Adrenal gland (tissue), 12 donors: ENCODE data around the gene GPR135. TPM values are rescaled to one million over a fixed set of nuclear protein-coding genes. Genes with fewer than 3 reads are reported as not detected.

Experiments
- DNase-seq, 7 donors: peaks; one replicate each; pipeline ENCODE4 v3.0.0-alpha.2; 2019 to 2020
- H3K27ac ChIP-seq, 5 donors: fragments of 200-600 bp; sonication (generic) in 4 of 5; 1 replicate in 3 of 5; 2 replicates in 2 of 5; pipeline versions ENCODE4 v1.5.1 to v1.8.0; 2016 to 2020; ENCODE audit warnings: mild to moderate bottlenecking in 1 of 5
- H3K27me3 ChIP-seq: fragments of 200-600 bp; 2 replicates; pipeline ENCODE4 v1.8.0; 2021
- H3K36me3 ChIP-seq, 2 donors: fragments of 200-600 bp; replicated peaks in 1 of 2; 1 replicate in 1 of 2; 2 replicates in 1 of 2; pipeline versions ENCODE4 v1.5.1 to v1.8.0; 2018 to 2022
- H3K4me1 ChIP-seq, 2 donors: fragments of 200-600 bp; replicated peaks in 1 of 2; 1 replicate in 1 of 2; 2 replicates in 1 of 2; pipeline versions ENCODE4 v1.5.1 to v1.8.0; 2018 to 2021
- H3K4me3 ChIP-seq, 4 donors: fragments of 200-600 bp; sonication (generic) in 3 of 4; one replicate each; pipeline ENCODE4 v1.5.1; 2016 to 2018
- H3K9me3 ChIP-seq, 3 donors: fragments of 200-600 bp; sonication (generic) in 1 of 3; replicated peaks in 1 of 3; 1 replicate in 2 of 3; 2 replicates in 1 of 3; pipeline versions ENCODE4 v1.5.1 to v1.8.0; 2016 to 2021
- POLR2A ChIP-seq, 2 donors: fragments of 450-650 bp; IDR thresholded peaks; one replicate each; pipeline ENCODE4 v1.6.1; 2017; ENCODE audit warnings: antibody characterized with exemption in 2 of 2, mild to moderate bottlenecking in 2 of 2, moderate library complexity in 1 of 2
- WGBS, 4 donors: extraction: QIAGEN DNeasy Blood & Tissue Kit in 2 of 4; methylation state at CpG; one replicate each; pipeline versions ENCODE4 v1.1.5 to v1.1.7; 2013 to 2017; 5-methylcytosine and 5-hydroxymethylcytosine counted together
- intact Hi-C, 2 donors: fragments of 100-400 bp; cut with DNase I; formaldehyde crosslinking; loops; one replicate each; pipeline versions ENCODE4 v1.14.1 to v1.15.0; 2022 to 2023
- polyA plus RNA-seq, 3 donors: library from polyadenylated mRNA; stranded (reverse); fragments of 200-250 nt in 2 of 3; fragments of 350-450 nt in 1 of 3; fragmentation: Illumina TruSeq in 1 of 3; extraction: RNeasy Lipid Tissue Mini Kit (QIAGEN cat#74804) in 1 of 3; gene quantifications; one replicate each; pipeline ENCODE4 v1.2.3, GENCODE V29; 2013 to 2014
- total RNA-seq, 9 donors: library from RNA; depleted of rRNA in 4 of 9; stranded (reverse); fragments of >200 nt in 4 of 9; fragments of 120-200 nt in 1 of 9; fragmentation: NEBNext Ultra II Directional in 1 of 9; extraction: Animal tissue kit (Norgen Biotek cat#: 25700) in 1 of 9; gene quantifications; one replicate each; pipeline versions ENCODE4 v1.1.0 to v1.2.4, GENCODE V29; 2013 to 2023
- TF ChIP-seq, protein P1 (sequence below), 6 experiments: fragments of 450-650 bp in 4 of 6; fragments of 200-600 bp in 2 of 6; sonication (generic) in 1 of 6; IDR thresholded peaks; 1 replicate in 5 of 6; 2 replicates in 1 of 6; pipeline versions ENCODE4 v1.5.1 to v1.8.0; 2016 to 2021; ENCODE audit warnings: antibody characterized with exemption in 6 of 6, mild to moderate bottlenecking in 2 of 6, moderate library complexity in 1 of 6
- donor health status: healthy with polysubstance abuse.
- donor health status: Bipolar disorder and iron deficiency.
- donor health status: DM: yes; HTN: yes; CAD: no.
- donor health status: DM: no; HTN: no; CAD: no.
- donor health status: DM: no; HTN: no; CAD: no.
- donor health status: DM: yes; HTN: yes; CAD: no.

The GPR135 gene
- total and polyA plus RNA-seq, 12 donors, result 2.3 to 8.6 (median 4.5) TPM

GRCh38 chr14:59510001-59510400 is 44.8 kb upstream of the GPR135 start:
- H3K27ac ChIP-seq, result no peak overlapping the region
- WGBS, 4 donors, result 84 to 91% (median 87%) methylated on average over 2 of the region's 2 CpGs
- TF ChIP-seq, protein P1, sequence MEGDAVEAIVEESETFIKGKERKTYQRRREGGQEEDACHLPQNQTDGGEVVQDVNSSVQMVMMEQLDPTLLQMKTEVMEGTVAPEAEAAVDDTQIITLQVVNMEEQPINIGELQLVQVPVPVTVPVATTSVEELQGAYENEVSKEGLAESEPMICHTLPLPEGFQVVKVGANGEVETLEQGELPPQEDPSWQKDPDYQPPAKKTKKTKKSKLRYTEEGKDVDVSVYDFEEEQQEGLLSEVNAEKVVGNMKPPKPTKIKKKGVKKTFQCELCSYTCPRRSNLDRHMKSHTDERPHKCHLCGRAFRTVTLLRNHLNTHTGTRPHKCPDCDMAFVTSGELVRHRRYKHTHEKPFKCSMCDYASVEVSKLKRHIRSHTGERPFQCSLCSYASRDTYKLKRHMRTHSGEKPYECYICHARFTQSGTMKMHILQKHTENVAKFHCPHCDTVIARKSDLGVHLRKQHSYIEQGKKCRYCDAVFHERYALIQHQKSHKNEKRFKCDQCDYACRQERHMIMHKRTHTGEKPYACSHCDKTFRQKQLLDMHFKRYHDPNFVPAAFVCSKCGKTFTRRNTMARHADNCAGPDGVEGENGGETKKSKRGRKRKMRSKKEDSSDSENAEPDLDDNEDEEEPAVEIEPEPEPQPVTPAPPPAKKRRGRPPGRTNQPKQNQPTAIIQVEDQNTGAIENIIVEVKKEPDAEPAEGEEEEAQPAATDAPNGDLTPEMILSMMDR (IDR thresholded peaks at IDR 0.05), result no peak
- TF ChIP-seq POLR2A (IDR thresholded peaks at IDR 0.05), result no peak
- DNase-seq, result no peak
- H3K4me1 ChIP-seq, result no peaks in the 10 kb centered on the region
- no peaks in the 10 kb centered on the region for H3K27me3 ChIP-seq
- intact Hi-C loops, result no loop called here
- H3K9me3 ChIP-seq, result no peaks in the 10 kb centered on the region
- H3K4me3 ChIP-seq, result no peak overlapping the region
- H3K36me3 ChIP-seq, result no peaks in the 10 kb centered on the region

DNA sequence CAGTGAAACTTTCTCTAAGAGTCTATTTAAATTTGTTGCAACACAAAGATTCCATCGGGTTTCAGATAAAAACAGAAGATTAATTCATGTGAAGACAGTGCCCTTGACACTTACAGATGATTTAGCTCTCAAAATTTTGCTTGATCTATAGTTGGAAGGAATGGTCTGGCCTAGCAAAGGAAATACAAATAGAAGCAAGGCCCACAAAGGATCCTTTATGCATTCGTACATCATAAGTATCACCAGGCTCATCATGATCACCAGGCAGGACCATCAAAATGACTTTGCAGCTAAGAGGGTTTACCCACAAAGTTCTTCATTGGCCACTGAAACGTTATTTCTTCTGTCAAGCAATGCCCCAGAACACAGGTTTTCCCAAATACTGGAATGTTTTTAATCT is 43.9 kb upstream of the GPR135 start:
- no peak overlapping the region for H3K4me3 ChIP-seq
- no peaks in the 10 kb centered on the region for H3K9me3 ChIP-seq
- TF ChIP-seq, protein P1 (IDR thresholded peaks at IDR 0.05), result no peak
- TF ChIP-seq POLR2A (IDR thresholded peaks at IDR 0.05), result no peak
- DNase-seq, result no peak
- no peaks in the 10 kb centered on the region for H3K4me1 ChIP-seq
- H3K27ac ChIP-seq, result no peak overlapping the region
- H3K36me3 ChIP-seq, result peaks cover 0 to 4% of the 10 kb centered on the region in 2 donors
- WGBS, 4 donors, result 48 to 70% (median 57%) methylated on average over 3 of the region's 3 CpGs
- no peaks in the 10 kb centered on the region for H3K27me3 ChIP-seq
- intact Hi-C loops, result no loop called here

DNA sequence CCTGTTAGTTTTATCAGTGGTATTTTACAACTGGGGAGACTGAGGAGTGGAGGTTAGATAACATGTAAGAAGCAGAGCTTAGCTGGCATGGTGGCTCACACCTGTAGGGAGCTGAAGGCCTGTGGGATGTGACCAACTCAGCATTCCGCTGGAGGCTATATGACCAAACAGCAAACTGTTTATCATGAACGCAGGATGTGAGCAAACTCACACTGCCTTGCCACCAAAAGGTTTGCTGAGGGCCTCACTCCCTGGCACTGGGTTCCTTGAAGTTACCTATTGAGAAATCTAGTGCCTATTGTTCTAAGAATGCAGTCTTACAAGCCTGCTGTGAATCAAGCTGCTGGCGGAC is 42.5 kb upstream of the GPR135 start:
- H3K27ac ChIP-seq, result no peak overlapping the region
- no peak for DNase-seq
- TF ChIP-seq, protein P1 (IDR thresholded peaks at IDR 0.05), result no peak
- no peak for TF ChIP-seq POLR2A (IDR thresholded peaks at IDR 0.05)
- intact Hi-C loops, result no loop called here
- H3K4me1 ChIP-seq, result no peaks in the 10 kb centered on the region
- WGBS, 4 donors, result 92 to 96% (median 94%) methylated on average over 3 of the region's 3 CpGs
- H3K36me3 ChIP-seq, result peaks cover 0 to 4% of the 10 kb centered on the region in 2 donors
- H3K27me3 ChIP-seq, result no peaks in the 10 kb centered on the region
- no peaks in the 10 kb centered on the region for H3K9me3 ChIP-seq
- no peak overlapping the region for H3K4me3 ChIP-seq

GRCh38 chr14:59507063-59507751 is 42.0 kb upstream of the GPR135 start:
- no peak overlapping the region for H3K27ac ChIP-seq
- DNase-seq, result peak; percentile 43 to 80 (median 54)
- intact Hi-C loops, result no loop called here
- H3K9me3 ChIP-seq, result no peaks in the 10 kb centered on the region
- H3K4me1 ChIP-seq, result no peaks in the 10 kb centered on the region
- H3K36me3 ChIP-seq, result peaks cover 0 to 4% of the 10 kb centered on the region in 2 donors
- H3K27me3 ChIP-seq, result no peaks in the 10 kb centered on the region
- no peak overlapping the region for H3K4me3 ChIP-seq
- TF ChIP-seq POLR2A (IDR thresholded peaks at IDR 0.05), result no peak
- TF ChIP-seq, protein P1 (IDR thresholded peaks at IDR 0.05), result peak; percentile 55 to 85 (median 73)
